Endodermal cell (in vitro differentiated cells): Measurements from ENCODE around the gene REN. TPM values are rescaled to one million over a fixed set of nuclear protein-coding genes. Genes with fewer than 3 reads are reported as not detected.

Experiments used
- DNase-seq: peaks from one replicate; pipeline ENCODE4 v3.0.0-alpha.2; 2017
- H3K27ac ChIP-seq: 2 replicates; pipeline ENCODE4 v1.5.1; 2013; ENCODE audit warnings: mild to moderate bottlenecking, low read depth, low read length, moderate library complexity
- H3K27me3 ChIP-seq: 2 replicates; pipeline ENCODE4 v1.6.1; 2013; ENCODE audit warnings: mild to moderate bottlenecking, low read length, moderate library complexity; ENCODE audit not compliant: insufficient read depth, control insufficient read depth, poor library complexity, severe bottlenecking
- H3K36me3 ChIP-seq: 2 replicates; pipeline ENCODE4 v1.7.0; 2013; ENCODE audit warnings: mild to moderate bottlenecking, low read length, moderate library complexity; ENCODE audit not compliant: control insufficient read depth, insufficient read depth
- H3K4me1 ChIP-seq: one replicate; pipeline ENCODE4 v1.7.0; 2013; ENCODE audit warnings: low read length; ENCODE audit not compliant: control insufficient read depth, insufficient read depth
- H3K4me3 ChIP-seq: 2 replicates; pipeline ENCODE4 v1.5.1; 2013; ENCODE audit warnings: mild to moderate bottlenecking, low read length, moderate library complexity
- H3K9ac ChIP-seq: 2 replicates; pipeline ENCODE4 v1.6.1; 2013; ENCODE audit warnings: mild to moderate bottlenecking, low read length, moderate library complexity; ENCODE audit not compliant: poor library complexity, severe bottlenecking; ENCODE audit errors: extremely low read depth
- H3K9me3 ChIP-seq: 2 replicates; pipeline ENCODE4 v1.6.1; 2013; ENCODE audit warnings: mild to moderate bottlenecking, low read length, moderate library complexity; ENCODE audit not compliant: control insufficient read depth
- H3K27ac Mint-ChIP-seq: 2 replicates; pipeline ENCODE4 v1.8.0; 2020; ENCODE audit warnings: mixed read lengths
- H3K27me3 Mint-ChIP-seq: 2 replicates; pipeline ENCODE4 v1.8.0; 2021; ENCODE audit warnings: mild to moderate bottlenecking, mixed read lengths; ENCODE audit not compliant: insufficient read depth
- H3K36me3 Mint-ChIP-seq: 2 replicates; pipeline ENCODE4 v1.8.0; 2020; ENCODE audit warnings: low read depth, mixed read lengths
- H3K4me1 Mint-ChIP-seq: 2 replicates; pipeline ENCODE4 v1.8.0; 2020; ENCODE audit warnings: mixed read lengths
- H3K4me3 Mint-ChIP-seq: 2 replicates; pipeline ENCODE4 v1.8.0; 2020; ENCODE audit warnings: mild to moderate bottlenecking, moderate library complexity, mixed read lengths
- H3K9me3 Mint-ChIP-seq: 2 replicates; pipeline ENCODE4 v1.8.0; 2020; ENCODE audit warnings: mild to moderate bottlenecking, mixed read lengths
- CTCF ChIP-seq: fragments of 200-600 bp; sonication (generic); conservative IDR thresholded peaks from 2 replicates; pipeline ENCODE4 v1.5.0; 2021; ENCODE audit warnings: antibody characterized with exemption, mild to moderate bottlenecking
- WGBS, 2 experiments: methylation state at CpG; one replicate each; pipeline versions ENCODE4 v1.1.5 to v1.1.7; 2013; ENCODE audit warnings: missing lambda C conversion rate in 2 of 2, mixed read lengths in 1 of 2; ENCODE audit not compliant: insufficient coverage in 1 of 2, insufficient read length in 1 of 2; 5-methylcytosine and 5-hydroxymethylcytosine counted together
- total RNA-seq, 2 donors: library from RNA; stranded (reverse); fragmentation: NEBNext Ultra II Directional in 1 of 2; extraction: Animal tissue kit (Norgen Biotek cat#: 25700) in 1 of 2; gene quantifications; 2 replicates in 1 of 2; 3 replicates in 1 of 2; pipeline ENCODE4 v1.2.1, GENCODE V29; 2021

Gene REN
- total RNA-seq, 2 donors from 2014 or later: not detected

DNA sequence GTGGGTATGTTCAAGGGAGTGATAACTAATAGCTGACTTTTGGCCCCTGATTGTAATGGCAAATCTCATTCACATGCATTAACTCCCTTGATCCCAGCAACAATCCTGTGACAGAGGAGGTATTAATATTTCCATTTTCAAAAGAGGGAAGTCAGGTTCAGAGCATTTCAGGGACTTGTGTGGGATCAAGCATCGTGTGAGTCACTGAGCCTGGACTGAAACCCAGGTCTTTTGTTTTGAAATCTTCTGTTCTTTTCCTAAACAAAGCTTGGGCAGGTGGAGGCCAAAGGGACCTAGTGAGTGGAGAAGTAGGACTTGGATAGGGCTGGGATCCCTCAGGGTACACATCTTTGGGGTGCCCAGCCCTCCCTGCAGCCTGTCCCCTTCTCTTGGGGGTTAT lies 52.2 kb downstream of the REN start:
- Mint-ChIP-seq H3K27me3 (no peaks in the 10 kb centered on the region), H3K36me3 (peaks cover 38% of the 10 kb centered on the region), H3K4me3 (no peak overlapping the region), H3K4me1 (peaks cover 24% of the 10 kb centered on the region), H3K9me3 (no peaks in the 10 kb centered on the region), H3K27ac (no peak overlapping the region)
- no peaks in the 10 kb centered on the region for H3K27me3 ChIP-seq
- H3K36me3 ChIP-seq: peaks cover 37% of the 10 kb centered on the region
- 97 to 100% methylated on average over 1 of the region's 1 CpG for WGBS, 2 experiments
- DNase-seq: no peak
- H3K9me3 ChIP-seq: no peaks in the 10 kb centered on the region
- H3K4me3 ChIP-seq: no peak overlapping the region
- H3K4me1 ChIP-seq: no peaks in the 10 kb centered on the region
- no peak overlapping the region for H3K9ac ChIP-seq
- no peak overlapping the region for H3K27ac ChIP-seq
- no peak for TF ChIP-seq CTCF

DNA sequence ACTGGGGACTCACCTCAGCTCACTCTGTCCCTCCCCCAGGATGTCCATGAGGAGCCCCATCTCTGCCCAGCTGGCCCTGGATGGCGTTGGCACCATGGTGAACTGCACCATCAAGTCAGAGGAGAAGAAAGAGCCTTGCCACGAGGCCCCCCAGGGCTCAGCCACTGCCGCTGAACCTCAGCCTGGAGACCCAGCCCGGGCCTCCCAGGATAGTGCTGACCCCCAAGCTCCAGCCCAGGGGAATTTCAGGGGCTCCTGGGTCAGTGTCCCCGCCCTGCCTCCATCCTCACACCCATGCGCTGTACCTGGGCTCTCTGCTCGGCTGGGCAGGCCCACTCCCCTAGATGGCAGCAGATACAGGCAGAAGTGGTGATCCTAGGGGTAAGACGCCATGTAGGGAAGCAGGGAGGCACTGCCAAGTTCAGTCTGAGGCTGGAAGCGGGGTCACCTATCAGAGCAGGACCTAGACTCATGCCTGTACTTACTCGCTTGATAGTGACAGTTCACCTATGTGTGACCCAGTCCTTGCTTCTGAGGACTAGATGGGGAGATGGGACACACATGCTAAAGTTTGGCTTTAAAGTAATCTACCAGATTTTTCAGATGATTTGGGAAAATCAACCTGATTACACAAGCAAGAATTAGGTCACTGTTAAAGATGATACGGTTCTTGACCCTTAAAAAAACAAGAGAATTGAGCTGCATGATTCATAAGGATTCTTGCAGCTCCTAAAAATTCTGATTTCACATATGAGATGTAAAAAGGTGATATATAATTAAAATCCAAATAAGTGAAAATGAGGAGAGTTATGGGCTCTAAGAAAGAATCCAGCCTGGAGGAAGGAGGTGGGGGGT lies 53.0 kb downstream of the REN start:
- H3K4me3 ChIP-seq: no peak overlapping the region
- no peaks in the 10 kb centered on the region for H3K4me1 ChIP-seq
- Mint-ChIP-seq H3K4me1 (peaks cover 30% of the 10 kb centered on the region), H3K36me3 (peaks cover 31% of the 10 kb centered on the region), H3K27ac (peak overlapping the region; percentile 66), H3K9me3 (no peaks in the 10 kb centered on the region), H3K4me3 (no peak overlapping the region), H3K27me3 (no peaks in the 10 kb centered on the region)
- no peaks in the 10 kb centered on the region for H3K27me3 ChIP-seq
- H3K27ac ChIP-seq: no peak overlapping the region
- no peak overlapping the region for H3K9ac ChIP-seq
- 90 to 100% methylated on average over 7 to 11 of the region's 11 CpGs for WGBS, 2 experiments
- no peaks in the 10 kb centered on the region for H3K9me3 ChIP-seq
- H3K36me3 ChIP-seq: peaks cover 30% of the 10 kb centered on the region
- DNase-seq: no peak
- peak; percentile 44 for TF ChIP-seq CTCF

DNA sequence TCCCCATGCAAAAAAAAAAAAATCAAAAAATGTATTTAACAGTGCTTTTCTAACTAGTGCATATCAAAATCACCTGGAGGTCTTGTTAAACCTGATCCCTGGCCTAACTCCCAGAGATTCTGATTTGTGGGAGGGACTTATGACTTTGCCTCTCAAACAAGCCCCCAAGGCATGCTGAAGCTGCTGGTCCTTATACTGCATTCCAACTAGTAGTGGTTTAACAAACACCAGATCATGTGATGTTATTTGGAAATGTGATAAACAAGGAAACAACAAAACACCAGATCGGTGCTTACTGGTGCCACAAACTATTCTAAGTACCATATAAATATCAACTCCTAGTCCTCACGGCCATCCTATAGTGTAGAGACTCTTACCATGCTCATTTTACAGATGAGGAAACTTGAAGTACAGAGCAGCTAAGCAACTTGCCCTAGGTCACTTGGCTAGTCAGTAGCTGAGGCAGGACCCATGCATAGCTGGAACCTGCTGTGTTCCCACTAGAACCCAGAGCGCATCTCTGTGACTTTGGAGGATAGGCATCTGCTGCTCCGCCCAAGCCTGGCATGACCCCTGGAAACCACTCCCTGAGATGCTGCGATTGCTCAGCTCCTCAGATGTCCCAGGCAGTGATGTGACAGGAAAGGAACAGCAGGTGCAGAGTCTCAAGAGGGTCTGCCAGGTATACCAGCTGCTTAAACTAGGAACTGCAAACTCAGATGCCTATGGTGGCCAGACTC lies 55.1 kb downstream of the REN start:
- no peak for TF ChIP-seq CTCF
- H3K27me3 Mint-ChIP-seq: no peaks in the 10 kb centered on the region
- H3K4me3 Mint-ChIP-seq: no peak overlapping the region
- H3K27ac ChIP-seq: no peak overlapping the region
- H3K36me3 Mint-ChIP-seq: peaks cover 15% of the 10 kb centered on the region
- H3K4me1 Mint-ChIP-seq: peaks cover 39% of the 10 kb centered on the region
- no peak for DNase-seq
- 86 to 97% methylated on average over 3 to 5 of the region's 5 CpGs for WGBS, 2 experiments
- H3K36me3 ChIP-seq: peaks cover 16% of the 10 kb centered on the region
- peaks cover 4% of the 10 kb centered on the region for H3K4me1 ChIP-seq
- no peaks in the 10 kb centered on the region for H3K27me3 ChIP-seq
- no peak overlapping the region for H3K9ac ChIP-seq
- no peaks in the 10 kb centered on the region for H3K9me3 Mint-ChIP-seq
- no peak overlapping the region for H3K27ac Mint-ChIP-seq
- H3K4me3 ChIP-seq: no peak overlapping the region
- no peaks in the 10 kb centered on the region for H3K9me3 ChIP-seq
